NCI-H345 treated with DMSO at 0.1 percent for 48 hours (cell line): Measurements from ENCODE around the gene SYNPR.

ENCODE experiments used
- DNase-seq: peaks from one replicate; lab custom pipeline; 2025; ENCODE audit not compliant: unreplicated experiment; lab: John Stamatoyannopoulos, UW

SYNPR gene

DNA sequence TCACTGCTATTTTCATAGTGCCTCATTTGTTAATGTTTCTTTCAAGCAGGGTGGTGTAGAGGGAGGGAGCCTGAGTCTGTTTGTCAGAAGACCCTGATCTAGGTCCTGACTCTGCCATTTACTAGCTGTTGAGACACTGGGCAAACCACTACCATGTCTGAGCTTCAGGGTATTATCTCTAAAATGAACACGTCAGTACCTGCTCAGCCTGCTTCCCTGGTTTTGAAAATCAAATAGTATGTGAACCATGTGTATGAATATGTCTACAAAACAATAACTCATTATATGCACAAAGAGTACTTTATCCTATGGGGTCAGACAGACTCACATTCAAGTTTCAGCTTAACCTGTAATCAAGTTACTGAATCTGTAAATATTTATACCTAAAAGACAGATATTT is 25.1 kb downstream of the SYNPR start:
- no peak for DNase-seq

- DNase-seq: no peak
Measured at GRCh38 chr3:63304421-63304820, 26.3 kb downstream of the SYNPR start.

- no peak for DNase-seq
Measured at GRCh38 chr3:63308072-63308471, 30.0 kb downstream of the SYNPR start.

DNA sequence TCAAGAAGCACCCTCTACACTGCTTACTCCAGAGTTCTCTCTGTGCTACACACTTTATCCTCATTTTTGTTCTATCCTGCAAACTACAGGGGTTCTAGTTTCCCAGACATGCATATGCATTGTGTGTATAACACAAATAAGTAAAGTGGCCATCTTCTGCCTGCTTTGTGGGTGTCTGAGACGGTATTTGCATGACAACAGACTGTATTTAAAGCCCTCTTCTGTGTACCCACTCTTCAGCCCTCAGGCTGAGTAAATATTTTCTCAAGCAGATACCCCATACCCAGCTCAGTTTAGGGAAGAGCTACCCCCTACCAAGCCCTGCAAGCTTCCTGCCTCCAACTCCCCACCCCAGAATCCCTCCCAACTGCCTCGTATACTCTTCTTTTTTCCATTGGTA is 31.7 kb downstream of the SYNPR start:
- DNase-seq: no peak

DNA sequence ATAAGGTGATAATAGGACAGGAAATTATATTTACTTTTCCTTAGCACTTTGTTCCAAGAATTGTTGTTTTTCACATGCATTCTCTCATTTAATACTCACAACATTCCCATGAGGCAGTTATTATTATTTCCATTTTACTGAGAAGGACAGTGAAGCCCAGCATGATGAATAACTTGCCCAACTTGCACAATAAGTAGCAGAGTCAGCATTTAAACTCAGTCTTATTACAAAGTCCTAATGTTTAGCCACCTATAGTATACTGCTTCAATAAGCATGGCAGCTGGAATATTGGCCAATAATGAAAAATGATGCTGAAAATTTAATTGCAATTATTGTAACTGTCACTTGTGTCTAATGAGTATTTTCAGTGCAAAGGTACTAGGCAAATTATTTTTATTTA is 45.7 kb downstream of the SYNPR start:
- no peak for DNase-seq

- DNase-seq: no peak
Measured at GRCh38 chr3:63324621-63325020, 46.5 kb downstream of the SYNPR start.

GRCh38 chr3:63325386-63325785 is 47.3 kb downstream of the SYNPR start:
- DNase-seq: no peak

- no peak for DNase-seq
Measured at GRCh38 chr3:63328365-63328764, 50.3 kb downstream of the SYNPR start.

- no peak for DNase-seq
Measured at GRCh38 chr3:63331520-63331919, 53.4 kb downstream of the SYNPR start.

GRCh38 chr3:63333815-63334214 is 55.7 kb downstream of the SYNPR start:
- DNase-seq: no peak

- DNase-seq: no peak
Measured at GRCh38 chr3:63338351-63338750, 60.2 kb downstream of the SYNPR start.

GRCh38 chr3:63343674-63344073 is 65.6 kb downstream of the SYNPR start:
- peak; percentile 90 for DNase-seq

- DNase-seq: no peak
Measured at GRCh38 chr3:63344661-63345060, 66.6 kb downstream of the SYNPR start.

DNA sequence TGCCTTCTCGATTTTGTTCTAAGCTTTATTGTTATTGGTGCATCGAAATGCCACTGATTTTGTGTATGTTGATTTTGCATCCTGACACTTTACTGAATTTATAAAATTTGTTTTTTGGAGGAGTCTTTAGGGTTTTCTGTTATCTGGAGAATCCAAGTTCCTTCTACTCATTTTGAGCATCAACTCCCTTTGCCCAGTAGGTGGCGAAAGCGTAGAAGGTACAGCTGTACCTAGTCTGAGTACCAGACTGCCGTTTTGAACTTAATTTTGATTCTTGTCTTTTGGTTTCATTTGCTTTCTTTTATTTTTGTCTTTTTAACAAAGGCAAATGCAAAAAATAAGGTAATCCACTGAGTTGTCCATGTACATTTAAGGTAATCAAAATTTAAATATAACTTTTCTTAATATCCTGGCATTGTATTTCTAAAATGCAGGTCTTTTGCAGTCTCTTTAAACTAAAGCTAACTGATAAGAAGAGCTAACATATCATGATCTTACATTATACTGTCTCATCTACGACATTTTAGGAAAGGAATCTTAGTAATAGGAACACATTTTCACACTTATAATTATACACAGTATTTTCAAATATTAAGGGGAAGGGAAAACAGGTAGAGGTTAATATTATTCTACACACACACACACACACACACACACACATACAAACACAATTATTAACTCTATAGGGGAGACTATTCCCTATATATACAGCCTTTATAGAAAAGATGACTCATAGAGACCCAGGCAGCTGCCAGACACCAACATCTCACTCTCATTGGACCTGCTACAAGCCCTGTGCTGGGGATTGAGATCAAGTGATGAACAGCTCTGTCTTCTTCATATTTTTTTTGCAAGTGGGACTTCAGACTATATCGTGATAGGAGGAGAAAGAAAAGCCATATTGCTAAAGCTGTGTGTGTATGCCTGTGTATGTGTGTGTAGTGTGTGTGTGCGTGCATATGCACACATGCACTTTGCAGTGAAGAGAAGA is 71.8 kb downstream of the SYNPR start:
- DNase-seq: peak; percentile 34

DNA sequence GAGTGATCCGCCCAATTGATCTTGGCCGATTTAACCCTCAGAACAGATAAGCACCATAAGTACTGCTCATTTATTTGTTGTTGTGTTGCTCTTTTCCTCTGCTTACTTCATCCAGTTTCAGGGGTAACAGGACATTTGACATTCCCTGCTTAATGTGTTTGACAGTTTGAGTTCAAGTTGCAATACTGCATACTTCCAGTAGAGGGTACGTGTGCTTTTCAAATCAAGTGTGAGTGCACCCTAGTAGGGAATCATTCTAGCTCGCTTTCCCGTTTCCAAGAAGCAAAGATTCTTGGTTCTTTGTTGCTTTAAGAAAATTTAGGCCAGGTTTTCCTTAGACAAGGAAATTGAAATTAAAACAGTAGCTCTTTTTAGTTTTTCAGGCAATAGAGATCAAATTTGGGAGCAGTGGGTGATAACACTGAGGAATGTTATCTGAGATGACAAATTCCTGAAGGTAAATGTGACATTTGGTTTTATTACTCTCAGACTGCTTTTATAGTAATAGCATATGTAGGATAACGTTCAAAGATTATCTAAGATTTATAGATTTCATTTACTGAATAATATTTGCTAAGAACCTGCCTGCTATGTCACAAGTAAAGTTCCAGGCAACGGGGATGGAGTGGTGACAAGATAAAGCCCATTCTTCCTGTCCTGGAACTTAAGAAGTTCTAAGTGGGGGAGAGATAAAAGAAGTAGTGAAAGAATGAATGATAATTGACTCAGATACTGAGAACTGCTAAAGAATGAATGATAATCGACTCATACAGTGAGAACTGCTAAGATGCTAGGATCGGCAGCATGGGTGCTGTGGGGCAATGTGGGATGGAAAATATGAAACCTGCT is 73.3 kb downstream of the SYNPR start:
- DNase-seq: peak; percentile 55

- no peak for DNase-seq
Measured at GRCh38 chr3:63352008-63352279, 73.8 kb downstream of the SYNPR start.

DNA sequence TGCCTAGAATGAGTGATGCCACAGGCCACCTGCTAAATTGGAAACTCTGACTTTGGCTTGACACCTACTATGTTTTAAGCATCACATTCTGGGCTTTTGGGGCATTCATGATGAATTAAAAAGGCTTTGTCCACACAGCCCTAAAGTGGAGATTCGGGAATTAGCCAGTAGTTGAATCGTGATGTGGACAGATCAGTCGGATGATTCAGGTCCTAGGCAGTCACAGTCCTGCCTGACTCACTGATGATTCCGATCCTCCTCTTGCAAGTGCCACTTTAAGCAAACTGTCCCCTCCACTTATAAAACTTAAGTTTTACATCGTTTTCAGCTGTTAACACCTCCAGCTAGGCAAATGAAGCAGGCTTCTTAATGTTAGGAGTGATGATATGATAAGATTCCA is 75.3 kb downstream of the SYNPR start:
- no peak for DNase-seq

- no peak for DNase-seq
Measured at GRCh38 chr3:63354160-63354559, 76.1 kb downstream of the SYNPR start.

GRCh38 chr3:63355809-63356208 is 77.7 kb downstream of the SYNPR start:
- DNase-seq: no peak

DNA sequence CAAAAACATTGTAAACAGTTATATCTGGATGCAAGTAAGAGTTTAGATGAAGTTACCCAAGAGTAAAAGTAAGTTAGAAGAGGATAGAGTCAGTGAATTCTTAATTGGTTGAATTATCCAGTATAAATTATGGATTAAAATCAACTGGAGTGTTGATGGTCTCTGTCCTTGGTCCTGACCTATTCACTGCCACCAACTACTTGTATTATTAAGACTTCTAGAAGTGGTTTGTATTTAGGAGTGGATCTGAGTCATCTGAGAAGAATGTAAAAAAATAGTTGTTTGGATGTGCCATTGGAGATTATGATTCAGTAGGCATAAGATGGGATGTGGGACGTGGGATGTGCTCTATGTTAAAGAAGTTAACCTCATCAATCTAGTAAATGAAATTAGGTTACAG is 86.4 kb downstream of the SYNPR start:
- DNase-seq: no peak

DNA sequence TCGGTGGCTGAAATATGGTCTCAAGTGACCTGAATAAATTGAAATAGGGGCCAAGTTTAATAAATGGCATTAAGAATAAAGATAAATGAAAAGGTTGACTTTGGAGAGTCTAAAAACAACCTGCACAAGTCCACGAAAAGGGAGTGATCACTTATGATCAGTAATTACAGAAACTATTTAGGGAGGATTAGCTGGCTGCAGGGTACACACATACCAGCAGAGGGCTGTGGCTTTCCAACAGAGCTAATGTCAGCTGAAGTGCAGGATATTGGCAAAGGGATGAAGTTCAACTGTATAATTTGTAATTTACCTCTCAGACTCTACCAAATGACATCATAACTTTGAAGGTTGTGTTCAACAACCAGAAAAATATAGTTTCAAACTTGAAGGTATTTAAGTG is 86.8 kb downstream of the SYNPR start:
- no peak for DNase-seq

GRCh38 chr3:63365671-63366070 is 87.6 kb downstream of the SYNPR start:
- no peak for DNase-seq
